GM19467 (cell line): ENCODE results near the gene NRXN3.

Experiments used
- ATAC-seq: cut with Tn5 transposase; IDR thresholded peaks from one replicate; pipeline ENCODE4 v1.9.1; 2021; ENCODE audit warnings: mild to moderate bottlenecking, moderate library complexity; ENCODE audit not compliant: unreplicated experiment

Gene NRXN3

DNA sequence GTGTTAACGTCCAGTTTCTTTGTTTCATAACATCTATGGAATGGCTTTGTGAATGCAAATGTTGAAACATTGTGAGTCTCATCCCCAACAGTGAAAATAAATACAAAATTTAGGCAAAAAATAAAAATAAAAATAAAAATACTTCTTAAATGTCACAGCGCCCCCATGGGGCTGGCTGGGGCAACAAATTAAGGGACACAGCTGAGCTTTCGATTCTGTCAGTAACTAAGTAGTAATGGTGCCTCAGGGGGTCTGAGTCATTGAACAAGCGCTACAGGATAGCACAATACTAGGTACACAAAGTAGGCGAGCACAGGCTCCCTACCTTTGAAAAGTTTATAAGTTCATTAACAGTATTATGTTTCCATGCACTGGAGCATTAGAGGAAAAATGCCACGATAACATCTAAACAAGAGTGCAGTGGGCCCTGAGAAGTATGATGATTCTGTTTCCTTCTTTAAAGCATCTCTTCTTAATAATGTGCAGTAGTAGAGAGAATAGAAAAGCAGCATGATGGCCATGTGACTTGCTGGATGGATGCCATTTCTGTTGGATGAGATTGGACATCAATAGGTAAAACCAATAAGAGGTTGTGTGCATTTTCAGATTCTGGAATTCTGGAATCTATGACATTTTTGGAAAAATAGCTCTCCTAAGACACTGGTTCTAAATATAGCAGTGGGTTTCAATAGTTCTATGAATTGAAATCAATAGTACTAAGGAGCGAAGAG lies 1374.0 kb downstream of the NRXN3 start:
- no peak for ATAC-seq

DNA sequence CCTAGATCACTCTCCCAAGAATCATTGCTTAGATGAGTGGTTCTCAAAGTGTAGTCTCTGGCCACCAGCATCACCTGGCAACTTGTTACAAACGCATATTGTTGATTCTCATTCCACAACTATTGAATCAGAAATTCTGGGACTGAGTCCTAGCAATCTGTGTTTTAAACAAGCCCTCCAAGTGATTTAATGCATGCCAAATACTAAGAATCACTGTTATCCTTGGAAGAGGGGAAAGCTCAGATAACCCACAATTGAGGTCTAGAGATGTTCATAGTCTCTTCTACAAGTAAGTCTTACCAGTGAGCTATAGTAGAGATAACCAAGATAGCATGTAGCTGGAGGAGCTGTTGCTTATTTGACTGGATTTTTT lies 1374.5 kb downstream of the NRXN3 start:
- ATAC-seq: no peak

DNA sequence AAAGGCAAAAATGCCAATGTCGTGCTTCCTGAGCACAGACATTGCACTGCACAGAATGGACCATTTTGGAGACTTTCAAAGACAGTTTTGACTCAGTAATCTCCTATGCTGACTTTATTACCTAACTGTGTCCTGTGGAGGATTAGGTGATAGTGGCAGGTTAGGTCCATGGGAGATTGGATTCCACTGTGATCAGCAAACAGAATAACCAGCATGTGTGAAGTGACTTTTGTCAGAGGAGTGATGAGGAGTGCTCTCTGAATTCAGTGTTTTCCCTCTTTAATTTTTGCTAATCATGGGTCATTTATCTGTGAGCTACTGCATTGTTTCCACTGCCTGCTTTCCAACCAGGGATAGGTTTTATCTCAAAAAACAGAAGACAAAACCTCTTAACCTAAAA lies 1378.7 kb downstream of the NRXN3 start:
- no peak for ATAC-seq

- no peak for ATAC-seq
Measured at GRCh38 chr14:79549515-79549914, 1379.3 kb downstream of the NRXN3 start.

GRCh38 chr14:79551523-79551922 lies 1381.3 kb downstream of the NRXN3 start:
- ATAC-seq: no peak

GRCh38 chr14:79552778-79553177 lies 1382.6 kb downstream of the NRXN3 start:
- no peak for ATAC-seq

GRCh38 chr14:79554816-79555215 lies 1384.6 kb downstream of the NRXN3 start:
- ATAC-seq: no peak

DNA sequence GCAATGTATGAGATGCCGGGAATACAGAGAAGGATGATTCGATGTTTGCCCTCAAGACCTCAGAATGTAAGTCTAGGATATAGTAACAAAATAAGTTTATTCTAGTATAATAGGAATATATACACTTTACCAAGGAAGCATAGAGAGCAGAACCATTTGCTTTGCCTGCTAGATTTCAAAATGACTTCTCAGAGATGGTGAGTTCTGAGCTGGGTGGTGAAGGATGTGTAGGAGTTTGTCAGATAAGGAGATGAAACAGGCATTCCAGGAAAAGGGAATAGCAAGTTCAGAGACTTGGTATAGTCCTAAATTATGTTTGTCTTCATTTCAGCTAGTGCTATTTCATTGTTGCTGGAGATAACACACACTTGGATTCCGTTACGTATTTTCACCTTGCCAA lies 1385.3 kb downstream of the NRXN3 start:
- ATAC-seq: no peak

DNA sequence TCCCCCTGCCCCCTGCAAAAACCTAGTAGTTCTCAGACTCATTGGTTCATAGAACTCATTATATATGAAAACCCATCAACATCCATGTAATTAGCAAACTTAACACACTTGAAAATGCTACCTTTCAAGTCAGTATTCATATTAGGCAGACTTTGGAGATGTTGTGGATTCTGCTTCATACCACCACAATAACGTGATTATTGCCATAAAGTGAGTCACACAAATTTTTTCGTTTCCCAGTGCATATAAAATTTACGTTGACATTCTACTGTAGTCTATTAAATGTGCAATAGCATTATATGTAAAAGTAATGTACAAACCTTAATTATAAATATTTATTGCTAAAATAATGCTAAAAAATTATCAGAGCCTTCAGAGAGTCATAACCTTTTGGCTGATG lies 1387.1 kb downstream of the NRXN3 start:
- ATAC-seq: no peak

DNA sequence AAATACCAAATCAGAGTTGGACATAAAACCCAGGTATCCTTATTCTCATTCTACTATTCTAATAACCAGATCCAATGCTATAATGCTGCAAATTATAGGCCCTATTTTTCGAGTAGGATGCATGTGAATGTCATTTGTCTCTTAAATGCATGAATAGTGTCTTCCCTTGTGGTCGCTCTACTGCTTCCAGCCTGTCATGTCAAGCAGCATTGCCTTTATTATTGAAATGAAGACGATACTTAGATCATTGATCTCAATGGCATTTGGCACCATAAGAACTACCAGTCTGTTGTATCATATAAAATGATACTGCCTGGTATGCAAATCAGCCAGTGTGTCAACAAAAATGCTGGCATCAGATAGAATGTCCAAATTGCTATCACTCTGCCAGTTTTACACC lies 1392.0 kb downstream of the NRXN3 start:
- ATAC-seq: no peak

GRCh38 chr14:79564371-79564770 lies 1394.2 kb downstream of the NRXN3 start:
- no peak for ATAC-seq

GRCh38 chr14:79567306-79567705 lies 1397.1 kb downstream of the NRXN3 start:
- no peak for ATAC-seq

GRCh38 chr14:79568594-79568993 lies 1398.4 kb downstream of the NRXN3 start:
- no peak for ATAC-seq

DNA sequence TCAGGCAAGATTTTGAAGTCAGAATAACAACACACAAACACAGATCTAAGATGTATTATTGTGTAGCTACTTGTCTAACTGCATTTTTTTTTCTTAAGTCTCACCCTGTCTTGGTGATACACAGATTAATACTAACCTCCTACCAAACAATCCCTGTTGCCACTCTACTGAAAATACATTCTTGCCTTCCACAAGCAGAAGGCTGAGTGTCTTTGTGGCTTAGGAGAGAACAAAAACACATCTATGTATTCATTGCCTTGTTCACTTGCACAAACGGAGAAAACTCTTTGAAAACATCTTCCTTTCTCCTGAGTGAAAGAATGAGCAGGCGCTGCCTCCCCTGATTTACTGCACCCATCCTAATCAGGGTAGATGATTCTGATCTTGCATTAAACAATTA lies 1398.9 kb downstream of the NRXN3 start:
- ATAC-seq: no peak

DNA sequence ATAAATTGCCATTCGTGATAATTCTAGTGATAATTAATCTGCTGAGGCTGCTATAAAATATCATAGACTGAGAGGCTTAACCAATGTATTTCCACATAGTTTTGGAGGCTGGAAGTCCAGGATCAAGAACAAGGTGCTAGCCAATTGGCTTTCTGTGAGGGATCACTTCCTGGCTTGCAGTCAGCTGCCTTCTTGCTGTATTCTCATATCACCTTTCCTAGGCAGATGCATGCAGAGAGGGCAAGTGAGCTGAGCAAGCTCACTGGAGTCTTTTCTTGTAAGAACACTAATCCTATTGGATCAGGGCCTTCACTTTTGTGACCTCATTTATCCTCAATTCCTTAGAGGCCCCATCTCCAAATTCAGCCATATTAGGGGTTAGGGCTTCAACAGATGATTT lies 1400.5 kb downstream of the NRXN3 start:
- no peak for ATAC-seq

DNA sequence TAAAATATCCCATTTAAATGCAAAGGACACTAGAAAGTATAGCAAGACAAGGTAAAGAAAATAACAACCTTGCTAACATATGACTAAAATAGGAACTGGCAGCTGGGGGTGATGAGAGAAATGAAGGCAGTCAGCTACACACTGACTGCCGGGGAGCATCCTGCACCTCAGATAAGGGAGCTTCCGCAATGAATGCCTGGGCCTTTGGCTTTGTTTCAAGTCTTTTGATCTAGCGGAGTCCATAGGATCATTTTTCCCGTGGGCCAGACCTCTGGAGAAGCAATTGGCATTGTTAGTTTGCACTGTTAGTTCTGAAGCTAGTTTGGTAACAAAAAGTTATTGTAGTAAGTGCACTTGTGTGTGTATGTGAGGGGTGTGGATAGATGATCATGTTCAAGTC lies 1401.2 kb downstream of the NRXN3 start:
- no peak for ATAC-seq

DNA sequence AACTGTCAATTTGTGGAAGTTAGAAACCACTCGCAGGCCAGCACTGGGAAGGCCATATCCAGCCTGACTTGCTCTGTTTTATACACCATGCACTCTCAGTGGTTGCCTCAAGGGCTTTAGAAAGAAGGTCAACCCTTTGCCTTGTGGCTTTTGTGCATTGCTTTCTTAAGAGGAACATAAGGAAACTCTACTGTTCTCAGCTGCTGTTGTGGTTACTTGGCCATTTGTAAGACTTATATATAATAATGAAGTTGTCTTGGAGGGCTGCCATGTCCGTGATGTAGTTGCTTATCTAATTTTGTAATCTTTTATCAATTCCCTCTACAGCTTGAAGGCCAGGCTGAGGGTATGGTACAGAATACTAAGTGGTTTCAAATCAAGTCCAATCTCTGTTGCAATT lies 1403.3 kb downstream of the NRXN3 start:
- no peak for ATAC-seq

DNA sequence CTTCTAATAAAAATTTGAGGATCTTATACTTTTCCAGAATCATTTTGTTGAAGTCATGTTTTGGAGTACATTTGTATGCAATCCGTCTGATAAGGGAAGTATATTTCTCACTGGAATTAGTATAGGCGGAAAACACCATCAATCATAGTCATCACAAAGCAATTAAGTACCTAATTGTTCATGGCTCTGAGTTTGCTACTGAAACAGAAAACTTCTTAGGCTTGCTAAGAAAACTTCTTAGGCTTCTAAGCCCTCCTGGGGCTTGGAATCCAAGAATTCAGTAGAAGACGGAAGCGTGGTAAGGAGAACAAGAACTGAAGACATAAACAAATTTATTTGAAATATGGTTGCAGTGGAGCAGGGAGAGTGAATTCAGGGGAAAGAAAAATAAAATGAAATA lies 1404.9 kb downstream of the NRXN3 start:
- ATAC-seq: no peak

- ATAC-seq: no peak
Measured at GRCh38 chr14:79576424-79576823, 1406.3 kb downstream of the NRXN3 start.

GRCh38 chr14:79578470-79578869 lies 1408.3 kb downstream of the NRXN3 start:
- no peak for ATAC-seq

GRCh38 chr14:79580414-79580813 lies 1410.2 kb downstream of the NRXN3 start:
- ATAC-seq: no peak

- no peak for ATAC-seq
Measured at GRCh38 chr14:79580906-79581305, 1410.7 kb downstream of the NRXN3 start.

- no peak for ATAC-seq
Measured at GRCh38 chr14:79581912-79582576, 1411.9 kb downstream of the NRXN3 start.
